Measurements from ENCODE around the gene FUZ. TPM values are rescaled to one million over a fixed set of nuclear protein-coding genes. Genes with fewer than 3 reads are reported as not detected.

Gene FUZ
- 10.6 and 14.3 TPM in 2 replicates for total RNA-seq (2012; rRNA removed)
- 10.4 and 12.1 TPM in 2 replicates for polyA plus RNA-seq (2012; rRNA removed)
- polyA plus RNA-seq (2012; cell fraction: cytosol; rRNA removed) = 10.7 and 16.6 TPM in 2 replicates
- 10.5 and 24.4 TPM in 2 replicates for polyA plus RNA-seq (2012; cell fraction: nucleus; rRNA removed; ENCODE audit: low replicate concordance)
- Bru-seq, nascent RNA = percentile 40 among the genes with signal in this experiment
- percentile 57 among the genes with signal in this experiment for BruChase-seq, experiment 1, labeled RNA remaining after a 6-hour chase
- BruChase-seq, experiment 2, labeled RNA remaining after a 2-hour chase = percentile 47 among the genes with signal in this experiment
- long read RNA-seq, transcript FUZ-201 (11 exons, 1,675 nt) = major isoform, 9 of 17 reads
- long read RNA-seq, partial matches to known transcripts = 1 of 17 reads
- long read RNA-seq, other reads (novel, unspliced or antisense) = 5 of 17 reads

- Histone ChIP-seq H2AK9ac (replicated peaks; ENCODE audit: low read depth, low read length, poor library complexity) (peak within 1 kb of the TSS; percentile 78), H3K4me1 (ENCODE audit: control insufficient read depth, insufficient read depth, low read length) (peaks cover 5% of the 10 kb centered on the region), H2BK15ac (ENCODE audit: low read depth, low read length) (peak within 1 kb of the TSS; percentile 91; the same call in 1 of the 3 replicates), H3K27ac (ENCODE audit: insufficient read depth, low read length) (peak within 1 kb of the TSS; percentile 79), H3K36me3 (ENCODE audit: control insufficient read depth, insufficient read depth, low read length) (no peaks in the 10 kb centered on the region), H4K5ac (ENCODE audit: low read depth, low read length) (peak within 1 kb of the TSS; percentile 86), H2BK5ac (ENCODE audit: low read depth, low read length, poor library complexity, severe bottlenecking) (peak within 1 kb of the TSS; percentile 83), H3K14ac (replicated peaks; ENCODE audit: low read depth, low read length) (peak within 1 kb of the TSS; percentile 99), H3K4me2 (ENCODE audit: low read depth, low read length) (peak within 1 kb of the TSS; percentile 76), H4K91ac (ENCODE audit: insufficient read depth, low read depth, low read length) (peak within 1 kb of the TSS; percentile 91), H4K20me1 (ENCODE audit: insufficient read depth, low read length) (no peaks in the 10 kb centered on the region), H4K8ac (ENCODE audit: low read depth in 2 of 2, low read length in 2 of 2) (peak within 1 kb of the TSS; percentile 56 to 99), H3K79me1 (ENCODE audit: low read depth in 1 of 2, low read length in 2 of 2) (peaks cover 6 to 23% of the 10 kb centered on the region in 2 experiments; a peak in 2 of 4 replicates), H3K9me3 (ENCODE audit: control insufficient read depth, insufficient read depth, low read length) (no peaks in the 10 kb centered on the region), H3K9ac (ENCODE audit: low read depth, low read length) (peak within 1 kb of the TSS; percentile 79), H2AK5ac (ENCODE audit: low read depth, low read length) (peak within 1 kb of the TSS; percentile 87), H3K23ac (ENCODE audit: low read depth, low read length) (peak within 1 kb of the TSS; percentile 87; the same call in 1 of the 2 replicates), H2AFZ (replicated peaks; ENCODE audit: low read length, poor library complexity) (peak within 1 kb of the TSS; percentile 98), H3K18ac (ENCODE audit: low read depth, low read length) (peak within 1 kb of the TSS; percentile 89), H3K27me3 (ENCODE audit: control insufficient read depth, insufficient read depth, low read length) (no peaks in the 10 kb centered on the region), H2BK120ac (ENCODE audit: low read depth, low read length) (peak within 1 kb of the TSS; percentile 93), H3K4ac (ENCODE audit: low read depth, low read length) (peak within 1 kb of the TSS; percentile 94), H3K56ac (ENCODE audit: extremely low read depth, insufficient read depth, low read length) (peak within 1 kb of the TSS; percentile 86), H2BK20ac (ENCODE audit: low read depth, low read length) (peak within 1 kb of the TSS; percentile 84; the same call in 1 of the 2 replicates), H3K9me1 (ENCODE audit: insufficient read depth, low read length) (peaks cover 17% of the 10 kb centered on the region), H3K4me3 (ENCODE audit: insufficient read depth, low read depth, low read length) (peak within 1 kb of the TSS; percentile 64)
- WGBS, 2 experiments (ENCODE audit: extremely low coverage in 2 of 2, insufficient read length in 1 of 2) = no CpG with 5 or more reads among the region's 45 CpGs
- dilution Hi-C loops (cut with HindIII; ENCODE audit: low sequenced_read_pairs, unreplicated experiment) (no loop called here), intact Hi-C loops (cut with micrococcal nuclease) (loop anchor here (10.0 kb wide), 1 partner anchor 98 kb away; no protein-coding TSS in a partner anchor), in situ Hi-C loops (cut with MboI; ENCODE audit: low sequenced_read_pairs) (no loop called here)
- ChIA-PET CTCF (interaction anchor here (0.7 kb wide), 1 partner anchor 173 kb away, joined by 3 read pairs; the partner anchor contains the start of gene RRAS), POLR2A (ENCODE audit: unreplicated experiment) (no interaction called here)
- ATAC-seq (ENCODE audit: low read depth) = peak; percentile 59
- DNase-seq = peak; percentile 99
- BruUV-seq (replicated peaks) = no TSS peak
- 0 out of 2 replicates have a peak, but pooled peaks have one; percentile 20 for TF ChIP-seq CEBPB (IDR thresholded peaks at IDR 0.05; ENCODE audit: low read depth, low read length)
- peak; percentile 39 for TF ChIP-seq CTCF (conservative IDR thresholded peaks at IDR 0.05; ENCODE audit: low read depth, low read length)
- no peak for TF ChIP-seq RCOR1 (IDR thresholded peaks at IDR 0.05; ENCODE audit: insufficient replicate concordance, low read length)
- TF ChIP-seq SMC3 (IDR thresholded peaks at IDR 0.05; ENCODE audit: low read depth, low read length) = 0 out of 2 replicates have a peak, but pooled peaks have one; percentile 9
- no peak for TF ChIP-seq FOS (IDR thresholded peaks at IDR 0.05; ENCODE audit: low read depth, low read length)
- TF ChIP-seq RAD21 (IDR thresholded peaks at IDR 0.05; ENCODE audit: low read length) = peak; percentile 38
- no peak for TF ChIP-seq RFX5 (IDR thresholded peaks at IDR 0.05; ENCODE audit: low read depth, low read length)
- no peak for TF ChIP-seq NFE2L2 (IDR thresholded peaks at IDR 0.05; ENCODE audit: low read depth, low read length)
- peak; percentile 96 for TF ChIP-seq BHLHE40 (IDR thresholded peaks at IDR 0.05; ENCODE audit: low read depth, low read length)
- peak; percentile 21; the same call in 1 of the 2 replicates for TF ChIP-seq USF2 (IDR thresholded peaks at IDR 0.05; ENCODE audit: low read depth, low read length)
- TF ChIP-seq CHD1 (IDR thresholded peaks at IDR 0.05; ENCODE audit: low read depth, low read length) = peak; percentile 93; the same call in 1 of the 2 replicates
- TF ChIP-seq MAZ (IDR thresholded peaks at IDR 0.05; ENCODE audit: borderline replicate concordance, low read depth, low read length) = peak; percentile 71
Measured at GRCh38 chr19:49812997-49813861, at the start of gene FUZ. Gene FUZ (minus strand): TSS chr19:49813292. CDS start chr19:49813106, 186 bp downstream.

Data from IMR-90 (cell line).